Activated CD4-positive, alpha-beta T cell treated with anti-CD3 and anti-CD28 coated beads for 24 hours (primary cell): Measurements from ENCODE around the gene ATP8B4.

Experiments used
- DNase-seq, 2 donors: peaks; one replicate each; pipeline ENCODE4 v3.0.0-alpha.2; 2020; ENCODE audit warnings: low read depth in 2 of 2

The ATP8B4 gene

GRCh38 chr15:49855917-49856637 lies 263.0 kb downstream of the ATP8B4 start:
- DNase-seq = no peak

GRCh38 chr15:49852756-49853155 lies 266.3 kb downstream of the ATP8B4 start:
- DNase-seq = no peak

- no peak for DNase-seq
Observed at GRCh38 chr15:49848807-49849206, 270.2 kb downstream of the ATP8B4 start.

GRCh38 chr15:49848282-49848724 lies 270.7 kb downstream of the ATP8B4 start:
- DNase-seq = no peak

GRCh38 chr15:49847423-49848281 lies 271.4 kb downstream of the ATP8B4 start:
- DNase-seq = no peak

- DNase-seq = no peak
Observed at GRCh38 chr15:49844390-49844789, 274.6 kb downstream of the ATP8B4 start.

- no peak for DNase-seq
Observed at GRCh38 chr15:49843725-49844124, 275.3 kb downstream of the ATP8B4 start.

- no peak for DNase-seq
Observed at GRCh38 chr15:49842031-49842730, 276.9 kb downstream of the ATP8B4 start.

- no peak for DNase-seq
Observed at GRCh38 chr15:49832511-49832910, 286.5 kb downstream of the ATP8B4 start.

GRCh38 chr15:49831206-49831965 lies 287.6 kb downstream of the ATP8B4 start:
- no peak for DNase-seq

GRCh38 chr15:49830391-49830790 lies 288.6 kb downstream of the ATP8B4 start:
- no peak for DNase-seq

GRCh38 chr15:49827311-49827710 lies 291.7 kb downstream of the ATP8B4 start:
- no peak for DNase-seq

GRCh38 chr15:49826640-49827234 lies 292.3 kb downstream of the ATP8B4 start:
- DNase-seq = no peak

GRCh38 chr15:49824775-49825099 lies 294.3 kb downstream of the ATP8B4 start:
- DNase-seq = no peak

GRCh38 chr15:49823987-49824774 lies 294.9 kb downstream of the ATP8B4 start:
- DNase-seq = no peak

- no peak for DNase-seq
Observed at GRCh38 chr15:49817100-49817499, 301.9 kb downstream of the ATP8B4 start.

- DNase-seq = no peak
Observed at GRCh38 chr15:49815950-49816349, 303.1 kb downstream of the ATP8B4 start.

- no peak for DNase-seq
Observed at GRCh38 chr15:49815526-49815925, 303.5 kb downstream of the ATP8B4 start.

- no peak for DNase-seq
Observed at GRCh38 chr15:49814709-49815108, 304.3 kb downstream of the ATP8B4 start.

GRCh38 chr15:49813625-49814024 lies 305.4 kb downstream of the ATP8B4 start:
- DNase-seq = no peak

- no peak for DNase-seq
Observed at GRCh38 chr15:49810720-49811119, 308.3 kb downstream of the ATP8B4 start.
